ENCODE data around the gene CACNA1C.
"Not testable (repeated sequence)": the region's sequence is repeated elsewhere in the genome, so short reads cannot be mapped to it uniquely, and the experiment has no call there.

The CACNA1C gene

DNA sequence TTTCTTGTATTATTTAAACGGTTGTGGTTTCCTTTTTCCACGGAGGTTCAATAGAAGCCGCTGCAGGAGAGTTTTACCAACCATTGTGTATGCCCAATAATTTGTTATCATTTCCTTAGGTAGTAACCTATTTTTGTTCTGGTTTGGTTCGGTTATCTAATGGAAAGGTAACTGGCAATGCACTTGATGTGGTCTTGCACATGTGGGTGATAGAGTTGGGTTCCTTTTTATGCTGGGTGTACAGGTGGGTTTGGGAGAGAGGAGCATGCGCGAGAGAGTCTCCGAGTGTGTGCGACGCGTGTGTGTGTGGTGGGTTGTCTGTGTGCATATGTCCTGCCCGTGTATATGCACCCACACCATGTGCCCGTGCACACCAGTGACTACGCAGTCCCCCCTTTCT, 639.3 kb downstream of the CACNA1C start:
- DNase-seq (ENCODE audit: low read depth) = no peak

DNA sequence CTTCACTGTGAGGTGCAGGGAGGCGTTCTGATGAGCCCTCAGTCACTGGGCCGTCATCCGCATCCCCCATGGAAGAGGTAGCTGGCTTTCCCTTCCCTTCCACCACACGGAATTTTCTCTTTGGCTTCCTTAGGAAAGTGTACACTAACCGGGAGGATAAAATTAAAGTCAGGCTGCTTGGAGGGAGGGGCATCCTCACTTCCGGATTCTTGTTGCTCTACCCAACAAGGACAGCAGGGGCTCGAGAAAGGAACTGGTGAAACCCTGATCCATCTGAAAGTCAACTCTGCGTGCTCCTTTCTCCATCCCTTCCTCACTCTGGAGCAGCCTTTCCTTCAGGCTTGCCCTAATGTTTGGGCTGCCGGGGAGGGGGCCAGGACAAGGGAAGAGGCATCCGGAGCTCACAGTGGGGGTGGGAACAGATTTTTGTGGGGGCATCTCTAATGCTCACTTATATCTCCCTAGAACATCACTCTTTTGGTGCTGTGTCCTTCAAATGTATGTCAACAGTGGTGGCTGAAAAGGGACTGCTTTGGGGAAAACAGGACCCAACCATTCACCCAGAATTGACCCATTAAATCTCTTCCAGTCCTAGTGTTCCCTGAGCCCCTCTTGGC, 640.6 kb downstream of the CACNA1C start:
- no peak for DNase-seq (ENCODE audit: low read depth)

DNA sequence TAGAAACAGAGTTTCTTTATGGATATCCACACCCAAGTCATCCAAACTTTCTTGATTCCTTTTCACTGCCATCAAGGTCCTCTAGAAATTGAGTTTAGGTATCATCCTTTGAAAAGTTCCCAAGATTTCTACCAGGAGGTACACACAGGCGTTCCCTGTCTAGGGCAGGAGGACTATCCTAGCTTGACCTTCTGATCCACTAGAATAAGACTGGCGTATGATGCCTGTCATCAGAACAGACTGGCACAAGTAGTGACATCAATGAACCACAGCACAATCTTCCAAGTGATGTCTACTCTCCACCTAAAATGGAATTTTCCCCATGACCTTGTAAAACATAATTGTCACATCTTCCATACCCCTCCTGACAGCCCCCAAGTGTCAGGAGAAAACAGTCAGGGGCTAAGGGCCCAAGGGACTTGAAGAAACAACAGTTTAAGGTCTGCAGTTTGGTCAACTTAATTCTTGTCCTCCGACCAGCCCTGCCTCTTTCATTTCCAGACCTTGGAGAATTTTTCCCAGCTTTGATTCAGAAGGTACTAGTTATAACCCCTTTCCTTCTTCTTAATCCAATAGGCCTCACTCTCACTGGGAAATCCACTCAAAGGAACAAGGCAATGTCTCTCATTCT, 641.3 kb downstream of the CACNA1C start:
- DNase-seq (ENCODE audit: low read depth) = no peak

DNA sequence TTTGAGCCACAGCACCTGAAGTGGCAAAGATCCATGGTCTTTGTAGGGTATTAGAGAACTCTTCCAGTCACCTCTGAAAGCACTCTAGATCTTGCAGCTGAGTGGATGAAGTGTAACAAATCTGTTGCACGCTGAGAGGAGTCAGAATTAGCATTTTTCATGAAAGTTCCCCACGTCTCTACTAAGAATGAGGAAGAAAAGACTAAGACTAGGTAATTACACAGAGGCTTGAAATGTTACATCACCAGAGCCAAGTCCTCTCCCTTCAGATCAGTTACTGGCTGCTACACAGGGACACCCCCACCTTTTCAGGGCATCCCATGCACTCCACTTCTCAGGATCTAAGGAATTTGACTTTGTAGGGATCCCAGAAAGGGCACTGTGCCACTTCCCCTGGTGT, 643.3 kb downstream of the CACNA1C start:
- no peak for DNase-seq (ENCODE audit: low read depth)

DNA sequence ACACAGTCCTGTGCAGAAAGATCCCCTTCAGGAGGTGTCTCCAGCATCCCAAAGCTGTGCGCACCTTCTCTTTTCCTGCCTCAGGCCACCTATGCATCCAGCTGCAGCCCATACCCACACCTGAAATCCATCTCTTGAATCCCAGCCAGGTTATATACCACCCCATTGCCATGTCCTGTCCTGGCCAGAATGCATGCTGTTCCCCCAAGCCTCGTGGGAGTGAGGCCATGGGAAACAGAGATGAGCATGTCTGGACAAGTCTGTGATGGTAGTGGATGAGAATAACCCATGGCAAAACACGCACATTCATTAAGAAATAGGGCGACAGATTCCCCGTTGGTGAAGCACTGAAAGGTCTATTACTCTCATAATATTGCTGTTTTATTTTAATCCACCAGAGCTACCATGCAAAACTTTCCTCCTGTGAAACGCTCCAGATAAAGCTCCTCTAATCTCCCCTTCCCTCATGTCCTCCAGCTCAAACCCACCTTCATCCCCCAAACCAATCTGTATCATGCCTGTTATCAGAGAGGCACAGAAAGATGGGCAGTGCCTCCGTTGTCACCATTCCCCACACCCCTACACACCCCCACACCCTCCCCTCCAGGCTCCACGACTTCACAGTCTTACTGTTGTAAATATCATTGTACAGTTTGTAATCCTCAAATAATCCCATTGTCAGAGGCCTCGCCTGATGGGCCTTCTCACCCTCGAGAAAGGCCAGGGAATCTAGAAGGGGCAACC, 644.4 kb downstream of the CACNA1C start:
- DNase-seq (ENCODE audit: low read depth) = no peak

DNA sequence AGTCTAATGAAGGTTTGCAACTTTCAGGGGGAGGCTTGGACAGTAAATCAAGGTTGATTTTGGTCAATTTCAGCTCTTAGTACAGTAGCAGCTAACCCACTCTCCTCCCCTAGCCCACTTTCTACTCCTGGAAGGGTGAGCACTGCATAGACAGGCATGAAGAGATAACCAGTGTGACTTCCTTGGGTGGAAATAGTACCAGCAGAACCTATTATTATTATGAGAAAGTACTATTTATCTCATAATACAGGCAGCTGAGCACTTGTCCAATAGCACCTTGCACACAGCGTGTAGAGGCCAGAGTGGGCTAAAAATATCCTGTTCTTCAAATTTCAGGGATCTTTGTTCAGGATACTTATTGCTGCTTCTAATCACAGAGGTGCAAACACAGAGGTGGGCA, 645.8 kb downstream of the CACNA1C start:
- no peak for DNase-seq (ENCODE audit: low read depth)

DNA sequence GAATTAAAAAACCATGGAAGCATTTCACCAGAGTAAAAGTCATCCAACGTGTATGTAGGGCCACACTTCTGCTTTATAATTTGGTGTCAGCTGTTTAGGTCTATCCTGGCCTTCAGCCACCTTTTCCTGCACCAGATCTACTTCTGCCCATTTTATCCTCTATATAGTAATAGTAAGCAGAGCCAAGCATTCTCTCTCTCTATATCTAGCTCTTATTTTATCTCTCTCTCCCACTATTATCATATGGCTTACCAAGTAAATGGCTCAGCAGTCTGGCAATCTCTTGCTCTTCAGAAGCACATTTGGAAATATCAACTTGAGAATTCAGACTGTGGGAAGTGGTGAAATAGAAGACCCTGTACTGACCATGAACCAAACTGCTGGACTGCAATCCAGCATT, 657.9 kb downstream of the CACNA1C start:
- DNase-seq (ENCODE audit: low read depth) = no peak

DNA sequence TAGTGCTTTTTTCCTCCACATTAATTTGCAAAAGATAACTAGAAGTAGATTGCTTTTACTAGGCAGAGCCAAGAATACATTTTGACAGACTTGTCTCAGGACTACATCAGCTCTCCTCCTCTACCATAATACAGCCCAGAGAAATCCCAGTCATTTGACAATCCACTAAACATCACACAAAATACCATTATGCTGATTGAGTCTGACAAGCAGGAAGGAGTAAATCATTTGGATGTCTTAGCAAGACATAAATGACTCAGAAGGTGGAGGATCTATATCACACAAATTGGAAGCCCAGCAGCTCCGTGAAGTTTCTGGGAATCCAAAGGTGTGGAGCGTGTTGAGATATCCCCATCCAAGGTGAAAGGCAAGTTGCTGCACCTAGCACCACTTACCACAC, 666.6 kb downstream of the CACNA1C start:
- DNase-seq (ENCODE audit: low read depth) = no peak

DNA sequence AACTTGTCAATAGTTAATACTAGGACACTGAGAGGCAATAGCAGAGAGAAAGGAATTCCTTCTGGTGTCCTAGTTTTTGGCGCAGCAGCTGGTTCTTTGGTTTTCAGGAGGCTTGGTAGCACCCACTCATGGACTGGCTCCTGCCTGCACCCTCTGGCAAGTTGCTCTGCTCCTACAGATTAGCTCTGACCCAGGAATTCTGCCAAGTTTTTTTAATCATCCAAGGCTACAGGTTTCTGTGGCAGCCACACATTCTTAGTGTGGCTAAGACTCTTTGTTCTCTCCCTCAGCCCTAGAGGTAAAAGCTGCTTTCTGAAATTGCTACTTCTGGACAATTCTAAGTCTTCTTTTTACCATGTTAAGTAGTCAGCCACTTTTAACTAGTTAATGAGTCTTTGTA, 670.0 kb downstream of the CACNA1C start:
- DNase-seq (ENCODE audit: low read depth) = no peak

DNA sequence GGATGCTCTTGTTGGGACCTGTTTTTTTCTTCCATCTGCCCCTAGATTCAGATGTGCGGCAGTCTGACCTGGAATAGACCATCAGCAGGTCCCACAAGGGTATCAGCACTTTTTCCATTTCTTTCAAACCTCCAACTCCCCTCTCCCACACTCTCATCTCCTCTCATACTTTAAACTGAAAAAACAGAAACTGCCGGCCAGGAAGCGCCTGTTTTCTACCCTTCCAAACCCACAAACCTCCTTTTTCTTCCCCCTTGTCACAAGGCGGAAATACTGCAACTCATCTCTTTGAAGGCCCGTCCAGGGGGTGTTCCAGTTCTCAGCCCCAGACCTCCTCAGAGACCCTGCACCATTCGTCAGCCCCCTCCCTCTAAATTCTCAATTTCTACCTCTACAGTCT, 679.5 kb downstream of the CACNA1C start:
- DNase-seq (ENCODE audit: low read depth) = no peak

DNA sequence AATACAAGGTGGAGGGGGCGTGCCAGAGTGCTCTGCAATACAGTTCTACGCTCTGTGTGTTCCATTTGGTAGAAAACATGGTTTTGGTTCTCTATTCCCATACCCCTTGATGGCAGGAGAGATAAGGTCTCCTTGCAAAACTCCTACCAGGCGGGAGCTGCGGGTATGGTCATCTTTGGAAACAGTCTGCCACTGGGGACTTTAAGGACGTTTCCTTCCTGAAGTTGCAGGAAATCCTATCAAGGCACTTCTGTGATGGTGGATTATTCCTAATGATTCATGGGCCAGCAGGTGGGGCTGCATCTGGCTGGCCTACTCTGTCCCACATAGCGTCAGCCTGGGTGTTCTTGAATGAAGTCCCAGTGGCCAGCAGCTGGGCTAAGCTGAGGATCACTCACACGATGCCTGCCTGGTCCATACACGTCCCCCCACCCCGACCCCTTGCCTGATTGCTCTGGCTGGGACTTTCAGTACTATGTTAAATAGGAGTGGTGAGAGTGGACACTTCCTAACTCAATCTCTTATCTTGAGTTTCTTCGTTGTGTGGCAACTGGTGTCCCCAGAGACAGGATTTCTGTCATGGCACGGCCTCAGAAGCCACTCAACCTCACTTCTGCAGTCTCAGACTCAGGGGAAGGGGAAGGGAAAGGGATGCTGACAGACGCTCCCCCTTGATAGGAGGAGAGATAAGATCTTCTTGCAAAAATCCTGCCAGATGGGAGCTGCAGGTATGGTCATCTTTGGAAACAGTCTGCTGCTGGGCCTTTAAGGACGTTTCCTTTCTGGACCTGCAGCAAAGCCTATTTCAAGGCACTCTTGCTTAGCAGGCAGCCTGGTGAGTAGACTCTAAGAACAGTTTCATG, 680.9 kb downstream of the CACNA1C start:
- peak; percentile 44 for DNase-seq (ENCODE audit: low read depth)

DNA sequence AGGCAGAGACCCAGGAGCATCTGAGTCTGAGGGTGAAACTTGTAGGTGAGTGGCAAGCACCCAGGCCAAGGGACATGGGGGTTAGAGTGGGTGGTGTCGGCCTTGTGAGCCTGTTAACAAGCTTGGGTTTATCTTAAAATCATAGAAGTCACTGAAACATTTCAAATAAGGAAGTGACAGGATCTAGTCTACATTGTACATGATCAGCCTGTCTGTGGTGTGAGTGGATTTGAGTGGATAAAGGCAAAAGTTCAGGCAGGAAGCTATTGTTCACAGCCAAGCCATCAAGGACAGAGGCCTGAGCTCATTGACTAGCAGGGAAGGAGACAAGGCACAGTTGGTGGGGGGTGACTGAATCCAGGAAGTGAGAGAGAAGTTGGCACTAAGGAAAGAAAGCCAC, 682.6 kb downstream of the CACNA1C start:
- no peak for DNase-seq (ENCODE audit: low read depth)

DNA sequence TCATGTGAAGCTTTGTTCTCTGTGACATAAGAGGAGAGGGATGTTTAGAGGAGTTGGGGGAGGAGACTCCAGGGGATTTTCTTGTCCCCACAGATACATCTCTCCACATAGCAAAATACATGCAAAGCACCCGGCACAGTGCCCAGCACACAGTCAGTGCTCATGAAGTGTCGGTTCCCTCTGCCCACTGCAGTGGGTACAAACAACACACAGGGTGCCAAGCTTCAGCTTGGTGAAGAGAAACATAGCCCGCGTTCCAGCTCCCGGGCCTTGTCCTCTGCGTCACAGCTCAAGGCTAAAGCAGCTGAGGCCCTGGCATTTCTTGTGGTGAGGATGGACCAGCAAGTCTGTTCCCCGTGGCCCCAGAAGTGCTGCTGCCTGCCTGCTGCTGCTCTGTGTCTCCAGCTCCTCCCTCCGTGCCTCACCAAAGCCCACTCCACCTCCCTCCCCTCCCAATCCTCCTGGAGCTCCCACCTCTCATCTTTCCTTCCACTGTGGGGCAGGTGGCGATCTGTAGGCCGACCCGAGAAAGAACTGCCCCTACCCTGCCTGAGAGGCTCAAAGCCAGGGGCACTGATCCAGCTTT, 685.0 kb downstream of the CACNA1C start:
- DNase-seq (ENCODE audit: low read depth) = no peak

DNA sequence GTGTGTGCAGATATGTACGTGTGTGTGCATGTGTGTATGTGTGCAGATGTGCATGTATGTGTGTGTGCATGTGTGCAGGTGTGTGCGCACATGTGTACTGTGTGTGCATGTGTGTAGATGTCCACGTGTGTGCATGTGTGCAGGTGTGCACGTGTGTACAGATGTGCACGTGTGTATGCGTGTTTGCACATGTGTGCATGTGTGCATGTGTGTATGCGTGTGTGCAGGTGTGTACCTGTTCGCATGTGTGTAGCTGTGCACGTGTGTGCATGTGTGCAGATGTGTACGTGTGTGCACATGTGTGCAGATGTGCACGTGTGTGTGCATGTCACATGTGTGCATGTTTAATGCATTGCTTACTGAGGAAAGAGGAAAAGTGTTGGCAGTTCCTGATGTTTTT, 686.3 kb downstream of the CACNA1C start:
- no peak for DNase-seq (ENCODE audit: low read depth)

DNA sequence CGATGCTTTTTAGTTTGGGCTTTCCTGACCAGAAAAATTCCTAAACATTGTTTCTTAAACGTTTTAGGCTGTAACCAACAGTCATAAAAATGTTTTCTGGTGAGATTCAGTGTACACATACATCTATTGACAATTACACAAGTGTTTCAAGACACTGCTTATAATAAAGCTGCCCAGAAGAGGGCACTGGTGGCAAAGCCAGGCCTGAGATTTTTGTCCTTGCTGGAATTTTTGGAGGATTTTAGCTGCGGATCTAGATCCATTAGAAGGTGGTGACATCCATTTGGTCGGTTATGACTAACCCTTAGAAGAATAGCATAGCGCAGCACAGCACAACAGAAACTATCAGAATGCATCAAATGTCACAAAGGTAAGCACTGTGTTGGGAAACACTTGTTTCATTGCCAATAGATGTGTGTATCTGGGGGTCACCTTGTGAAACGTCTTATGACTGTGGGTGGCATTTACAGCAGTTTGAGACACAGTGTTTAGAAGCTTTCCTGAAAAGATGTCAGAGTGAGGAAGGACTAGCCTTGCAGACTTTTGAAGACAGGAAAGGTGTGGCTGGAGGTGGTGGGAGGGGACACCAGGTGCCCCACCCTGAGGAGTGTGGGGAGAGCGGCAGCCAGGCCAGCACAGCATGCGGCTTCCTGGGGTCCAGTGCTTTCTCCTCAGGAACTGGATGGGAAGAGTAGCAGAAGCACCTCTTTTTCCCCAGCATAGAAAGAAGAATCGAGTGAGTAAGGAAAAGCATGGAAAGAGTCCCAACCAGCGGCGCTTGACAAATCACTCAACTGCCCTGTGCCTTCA, 687.2 kb downstream of the CACNA1C start:
- no peak for DNase-seq (ENCODE audit: low read depth)

DNA sequence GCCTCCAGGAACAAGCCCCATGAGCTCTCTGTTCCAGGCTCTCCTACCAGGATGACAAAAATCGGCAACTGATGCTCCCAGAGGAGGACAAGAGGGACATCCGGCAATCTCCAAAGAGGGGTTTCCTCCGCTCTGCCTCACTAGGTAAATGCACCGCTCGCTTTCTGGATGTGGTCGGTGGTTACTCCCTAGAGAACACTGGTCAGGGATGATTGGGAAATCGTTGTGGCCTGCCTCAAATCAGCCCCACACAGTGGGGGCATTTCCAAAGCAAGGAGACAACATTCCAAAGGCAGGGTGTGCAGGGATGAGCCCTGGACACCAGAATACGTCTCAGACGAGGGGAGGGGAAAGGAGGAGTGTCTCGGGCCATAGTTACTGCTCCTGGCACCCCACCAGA, 689.2 kb downstream of the CACNA1C start:
- DNase-seq (ENCODE audit: low read depth) = not testable (repeated sequence)

DNA sequence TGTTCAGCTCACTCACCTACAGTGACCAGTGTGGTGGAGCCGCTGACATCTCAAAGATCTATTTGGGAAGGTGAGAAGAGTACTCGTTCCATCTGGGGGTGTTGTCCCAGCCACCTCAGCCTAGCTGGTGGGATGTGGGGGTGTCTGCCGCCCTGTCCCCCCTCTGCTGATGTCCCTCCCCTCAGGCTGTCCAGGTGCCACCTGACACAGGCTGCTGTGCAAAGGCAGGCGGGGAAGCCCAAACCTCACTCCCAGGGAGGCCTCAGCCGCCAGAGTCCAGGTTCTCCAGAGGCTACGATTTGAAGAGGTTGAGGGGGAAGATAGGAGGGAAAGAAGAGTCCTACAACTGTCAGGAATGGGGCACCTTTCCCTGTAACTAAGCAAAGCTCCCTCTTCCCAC, 690.7 kb downstream of the CACNA1C start:
- DNase-seq (ENCODE audit: low read depth) = no peak

DNA sequence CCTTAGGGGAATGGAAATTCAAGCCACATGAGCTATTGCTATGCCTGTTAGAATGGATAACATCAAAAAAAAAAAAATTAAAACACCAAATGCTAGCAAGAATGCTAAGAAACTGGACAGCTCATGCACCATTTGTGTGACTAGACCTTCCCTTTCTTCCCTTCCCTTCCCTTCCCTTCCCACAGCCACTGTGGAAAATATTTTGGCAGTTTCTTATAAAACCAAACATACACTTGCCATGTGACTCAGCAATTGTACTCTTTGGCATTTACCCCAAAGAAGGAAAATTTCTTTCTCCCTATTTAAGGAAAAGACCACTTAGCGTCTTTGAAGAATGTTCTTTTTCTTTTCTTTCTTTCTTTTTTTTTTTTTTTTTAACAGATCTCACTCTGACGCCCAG, 692.9 kb downstream of the CACNA1C start:
- no peak for DNase-seq (ENCODE audit: low read depth)
